GM04504 (cell line): ENCODE data around the gene IL12B.
"Not testable (repeated sequence)": the region's sequence is repeated elsewhere in the genome, so short reads cannot be mapped to it uniquely, and the experiment has no call there.

Source experiments
- DNase-seq: peaks from one replicate; pipeline ENCODE4 v3.0.0-alpha.2; 2012; ENCODE audit warnings: low read depth

IL12B gene

GRCh38 chr5:159332800-159333544 is 2.7 kb upstream of the IL12B start:
- no peak for DNase-seq

GRCh38 chr5:159331093-159331973 is 1.0 kb upstream of the IL12B start:
- no peak for DNase-seq

- DNase-seq, result no peak
Observed at GRCh38 chr5:159324986-159325385, 5.3 kb downstream of the IL12B start.

- peak; percentile 83 for DNase-seq
Observed at GRCh38 chr5:159324102-159324755, 6.1 kb downstream of the IL12B start.

- no peak for DNase-seq
Observed at GRCh38 chr5:159322180-159322579, 8.1 kb downstream of the IL12B start.

- no peak for DNase-seq
Observed at GRCh38 chr5:159319832-159320231, 10.5 kb downstream of the IL12B start.

GRCh38 chr5:159319363-159319762 is 10.9 kb downstream of the IL12B start:
- no peak for DNase-seq

GRCh38 chr5:159318448-159318847 is 11.8 kb downstream of the IL12B start:
- DNase-seq, result no peak

GRCh38 chr5:159317849-159318248 is 12.4 kb downstream of the IL12B start:
- DNase-seq, result no peak

- DNase-seq, result no peak
Observed at GRCh38 chr5:159316519-159317383, 13.5 kb downstream of the IL12B start.

- DNase-seq, result no peak
Observed at GRCh38 chr5:159313197-159313596, 17.1 kb downstream of the IL12B start.

GRCh38 chr5:159311063-159311462 is 19.2 kb downstream of the IL12B start:
- DNase-seq, result no peak

- no peak for DNase-seq
Observed at GRCh38 chr5:159310511-159310910, 19.8 kb downstream of the IL12B start.

- DNase-seq, result no peak
Observed at GRCh38 chr5:159309689-159310433, 20.4 kb downstream of the IL12B start.

GRCh38 chr5:159304961-159305595 is 25.2 kb downstream of the IL12B start:
- DNase-seq, result no peak

GRCh38 chr5:159303286-159303685 is 27.0 kb downstream of the IL12B start:
- DNase-seq, result no peak

- not testable (repeated sequence) for DNase-seq
Observed at GRCh38 chr5:159301929-159302860, 28.1 kb downstream of the IL12B start.

- DNase-seq, result no peak
Observed at GRCh38 chr5:159301466-159301865, 28.8 kb downstream of the IL12B start.

GRCh38 chr5:159297300-159297699 is 33.0 kb downstream of the IL12B start:
- not testable (repeated sequence) for DNase-seq
